Progenitor cell of endocrine pancreas (in vitro differentiated cells): Measurements from ENCODE around the gene ARIH2. TPM values are rescaled to one million over a fixed set of nuclear protein-coding genes. Genes with fewer than 3 reads are reported as not detected.
A peak's percentile ranks its signal among the peaks of the same experiment; 100 is the strongest.

Experiments
- DNase-seq: peaks from one replicate; pipeline ENCODE4 v3.0.0; 2021; ENCODE audit warnings: low spot score; ENCODE audit not compliant: unreplicated experiment
- H3K27ac Mint-ChIP-seq: 2 replicates; pipeline ENCODE4 v1.8.0; 2021; ENCODE audit warnings: mild to moderate bottlenecking, moderate library complexity, mixed read lengths
- H3K27me3 Mint-ChIP-seq: 2 replicates; pipeline ENCODE4 v1.8.0; 2021; ENCODE audit warnings: mixed read lengths
- H3K36me3 Mint-ChIP-seq: 2 replicates; pipeline ENCODE4 v1.8.0; 2022; ENCODE audit warnings: mixed read lengths; ENCODE audit not compliant: insufficient read depth
- H3K4me1 Mint-ChIP-seq: 2 replicates; pipeline ENCODE4 v1.8.0; 2021; ENCODE audit warnings: low read depth, mixed read lengths
- H3K4me3 Mint-ChIP-seq: 2 replicates; pipeline ENCODE4 v1.8.0; 2021; ENCODE audit warnings: low read depth, mild to moderate bottlenecking, moderate library complexity, mixed read lengths
- H3K9me3 Mint-ChIP-seq: 2 replicates; pipeline ENCODE4 v1.8.0; 2021; ENCODE audit warnings: low read depth, mixed read lengths
- total RNA-seq: library from RNA; stranded (reverse); gene quantifications from 2 replicates; pipeline ENCODE4 v1.2.1, GENCODE V29; 2021
- TF ChIP-seq, protein P1 (sequence below): fragments of 200-600 bp; sonication (generic); IDR thresholded peaks from one replicate; pipeline ENCODE4 v1.5.0; 2021; ENCODE audit warnings: antibody characterized with exemption, mild to moderate bottlenecking; ENCODE audit not compliant: unreplicated experiment

ARIH2 gene
- total RNA-seq, 1 donor from 2014 or later: 105 TPM

DNA sequence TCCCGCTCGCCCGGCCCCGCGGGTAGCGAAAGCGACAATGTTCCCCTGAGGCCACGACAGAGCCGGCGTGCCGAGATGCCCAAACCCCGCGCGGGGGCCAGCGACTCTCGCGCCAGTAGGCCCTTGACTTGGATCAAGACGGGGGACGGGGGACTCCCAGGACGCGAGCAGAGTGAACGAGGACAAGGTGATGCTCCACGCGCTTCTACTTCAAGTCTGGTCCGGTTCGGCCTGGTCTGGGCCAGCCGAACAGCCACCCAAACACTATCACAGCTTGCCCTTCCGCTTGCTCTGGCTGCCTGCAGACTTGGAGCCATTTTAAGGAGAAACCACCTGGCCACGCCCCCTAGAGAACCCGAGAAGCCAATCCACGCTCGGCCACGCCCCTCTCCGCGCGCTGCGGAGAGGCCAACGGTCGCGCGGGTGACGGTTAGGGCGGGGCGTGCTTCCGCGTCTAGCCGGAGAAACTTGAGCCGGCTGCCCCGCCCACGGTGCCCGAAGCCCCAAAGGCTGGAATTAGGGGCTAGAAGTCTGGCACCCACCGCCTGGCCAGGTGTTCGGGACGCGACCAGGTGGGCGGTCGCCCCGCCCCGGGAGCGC is 102.7 kb downstream of the ARIH2 start:
- Mint-ChIP-seq H3K4me1 (peaks cover 25% of the 10 kb centered on the region), H3K27ac (peak overlapping the region; percentile 99), H3K36me3 (peaks cover 10% of the 10 kb centered on the region), H3K9me3 (no peaks in the 10 kb centered on the region), H3K4me3 (peak overlapping the region; percentile 94), H3K27me3 (no peaks in the 10 kb centered on the region)
- TF ChIP-seq, protein P1, sequence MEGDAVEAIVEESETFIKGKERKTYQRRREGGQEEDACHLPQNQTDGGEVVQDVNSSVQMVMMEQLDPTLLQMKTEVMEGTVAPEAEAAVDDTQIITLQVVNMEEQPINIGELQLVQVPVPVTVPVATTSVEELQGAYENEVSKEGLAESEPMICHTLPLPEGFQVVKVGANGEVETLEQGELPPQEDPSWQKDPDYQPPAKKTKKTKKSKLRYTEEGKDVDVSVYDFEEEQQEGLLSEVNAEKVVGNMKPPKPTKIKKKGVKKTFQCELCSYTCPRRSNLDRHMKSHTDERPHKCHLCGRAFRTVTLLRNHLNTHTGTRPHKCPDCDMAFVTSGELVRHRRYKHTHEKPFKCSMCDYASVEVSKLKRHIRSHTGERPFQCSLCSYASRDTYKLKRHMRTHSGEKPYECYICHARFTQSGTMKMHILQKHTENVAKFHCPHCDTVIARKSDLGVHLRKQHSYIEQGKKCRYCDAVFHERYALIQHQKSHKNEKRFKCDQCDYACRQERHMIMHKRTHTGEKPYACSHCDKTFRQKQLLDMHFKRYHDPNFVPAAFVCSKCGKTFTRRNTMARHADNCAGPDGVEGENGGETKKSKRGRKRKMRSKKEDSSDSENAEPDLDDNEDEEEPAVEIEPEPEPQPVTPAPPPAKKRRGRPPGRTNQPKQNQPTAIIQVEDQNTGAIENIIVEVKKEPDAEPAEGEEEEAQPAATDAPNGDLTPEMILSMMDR: no peak
- DNase-seq: peak; percentile 97

DNA sequence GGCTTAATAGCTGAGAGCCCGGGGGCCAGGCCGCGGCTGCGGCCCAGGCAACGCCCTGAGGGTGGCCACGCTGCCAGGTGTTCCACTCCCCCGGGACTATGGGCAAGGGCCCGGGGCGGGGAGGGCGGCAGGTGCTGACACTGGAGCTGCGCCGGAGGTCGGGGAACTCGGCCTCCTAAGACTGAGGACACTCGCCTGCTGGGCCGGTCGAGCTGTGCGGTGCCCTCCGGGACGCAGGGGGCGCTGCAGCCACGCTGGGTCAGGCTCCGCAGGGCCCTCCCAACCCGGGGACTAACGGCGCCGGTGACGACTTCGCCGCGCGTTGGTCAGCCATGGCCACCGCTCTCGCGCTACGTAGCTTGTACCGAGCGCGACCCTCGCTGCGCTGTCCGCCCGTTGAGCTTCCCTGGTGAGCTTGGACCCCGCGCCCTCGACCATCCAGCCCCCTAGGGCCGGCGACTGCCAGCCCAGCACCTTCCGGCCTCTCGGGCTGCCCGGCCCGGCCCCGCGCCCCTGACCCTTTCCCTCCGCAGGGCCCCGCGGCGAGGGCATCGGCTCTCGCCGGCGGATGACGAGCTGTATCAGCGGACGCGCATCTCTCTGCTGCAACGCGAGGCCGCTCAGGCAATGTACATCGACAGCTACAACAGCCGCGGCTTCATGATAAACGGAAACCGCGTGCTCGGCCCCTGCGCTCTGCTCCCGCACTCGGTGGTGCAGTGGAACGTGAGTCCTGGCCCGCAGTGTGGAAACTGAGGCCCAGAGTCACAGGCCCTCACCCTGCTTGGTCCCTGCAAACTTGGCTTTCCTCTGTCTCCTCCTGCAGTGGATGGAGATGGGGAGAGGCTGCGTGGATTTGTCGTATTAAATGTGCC is 103.4 kb downstream of the ARIH2 start, which contains the start of gene NDUFAF3:
Gene NDUFAF3, plus strand, starts transcription at position 309 of the 875 bp plus-strand sequence. Its CDS starts 24 bp downstream, at position 333.
- Mint-ChIP-seq H3K4me3 (peak within 1 kb of the TSS; percentile 94), H3K27me3 (no peaks in the 10 kb centered on the region), H3K4me1 (peaks cover 25% of the 10 kb centered on the region), H3K27ac (peak within 1 kb of the TSS; percentile 99), H3K36me3 (peaks cover 13% of the 10 kb centered on the region), H3K9me3 (no peaks in the 10 kb centered on the region)
- TF ChIP-seq, protein P1: peak; percentile 98
- peak; percentile 96 for DNase-seq

DNA sequence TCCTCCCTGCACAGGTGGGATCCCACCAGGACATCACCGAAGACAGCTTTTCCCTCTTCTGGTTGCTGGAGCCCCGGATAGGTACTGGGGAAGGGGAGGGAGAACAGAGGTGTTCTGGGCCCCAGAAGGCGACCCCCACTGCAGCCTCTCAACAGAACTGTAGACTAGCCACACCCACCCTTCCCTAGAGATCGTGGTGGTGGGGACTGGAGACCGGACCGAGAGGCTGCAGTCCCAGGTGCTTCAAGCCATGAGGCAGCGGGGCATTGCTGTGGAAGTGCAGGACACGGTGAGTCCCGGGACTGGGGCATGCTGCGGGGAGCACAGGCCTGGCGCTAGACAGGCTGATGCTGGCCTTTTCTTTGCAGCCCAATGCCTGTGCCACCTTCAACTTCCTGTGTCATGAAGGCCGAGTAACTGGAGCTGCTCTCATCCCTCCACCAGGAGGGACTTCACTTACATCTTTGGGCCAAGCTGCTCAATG is 104.1 kb downstream of the ARIH2 start:
- H3K36me3 Mint-ChIP-seq: peaks cover 13% of the 10 kb centered on the region
- H3K9me3 Mint-ChIP-seq: no peaks in the 10 kb centered on the region
- no peak for DNase-seq
- peak overlapping the region; percentile 98 for H3K27ac Mint-ChIP-seq
- TF ChIP-seq, protein P1: no peak
- H3K4me1 Mint-ChIP-seq: peaks cover 23% of the 10 kb centered on the region
- peak overlapping the region; percentile 94 for H3K4me3 Mint-ChIP-seq
- H3K27me3 Mint-ChIP-seq: no peaks in the 10 kb centered on the region

DNA sequence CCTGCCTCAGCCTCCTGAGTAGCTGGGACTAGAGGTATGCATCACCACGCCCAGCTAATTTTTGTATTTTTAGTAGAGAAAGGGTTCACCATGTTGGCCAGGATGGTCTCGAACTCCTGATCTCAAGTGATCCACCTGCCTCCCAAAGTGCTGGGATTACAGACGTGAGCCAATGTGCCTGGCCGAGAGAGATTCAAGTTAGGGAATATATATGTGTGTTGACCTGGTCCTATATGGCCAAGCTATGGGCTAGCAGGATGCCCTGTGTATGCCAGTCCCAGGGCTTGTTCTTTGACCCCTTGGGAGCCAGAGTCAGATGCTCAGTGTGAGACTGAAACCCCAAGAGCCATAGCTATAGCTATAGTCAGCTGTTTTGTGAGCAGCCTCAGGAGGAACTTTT is 105.1 kb downstream of the ARIH2 start:
- Mint-ChIP-seq H3K27ac (no peak overlapping the region), H3K4me1 (peaks cover 26% of the 10 kb centered on the region), H3K9me3 (no peaks in the 10 kb centered on the region), H3K4me3 (peak overlapping the region; percentile 35), H3K36me3 (peaks cover 14% of the 10 kb centered on the region), H3K27me3 (no peaks in the 10 kb centered on the region)
- DNase-seq: no peak
- TF ChIP-seq, protein P1: no peak

DNA sequence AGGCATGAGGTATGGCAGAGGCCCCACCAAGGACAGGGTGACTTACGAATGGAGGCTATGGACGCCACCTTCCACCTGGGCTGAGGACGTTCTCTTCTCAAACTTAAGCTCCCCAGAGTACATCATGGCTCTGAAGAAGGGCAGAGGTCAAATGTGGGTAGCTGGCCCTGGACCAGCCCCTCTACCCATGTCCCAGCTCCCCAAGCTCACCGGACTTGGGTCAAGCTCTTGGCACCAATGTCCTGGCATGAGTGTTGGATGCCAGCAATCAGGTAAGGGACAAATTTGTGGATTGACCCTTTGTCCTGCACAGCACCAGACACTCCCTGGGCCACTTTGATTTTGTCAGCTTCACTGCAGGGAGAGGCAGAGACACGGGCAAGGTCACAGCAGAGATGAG is 105.8 kb downstream of the ARIH2 start:
- Mint-ChIP-seq H3K4me3 (no peak overlapping the region), H3K27me3 (no peaks in the 10 kb centered on the region), H3K36me3 (peaks cover 14% of the 10 kb centered on the region), H3K9me3 (no peaks in the 10 kb centered on the region), H3K4me1 (peaks cover 27% of the 10 kb centered on the region), H3K27ac (no peak overlapping the region)
- no peak for DNase-seq
- TF ChIP-seq, protein P1: no peak
